HG03571 (cell line): ENCODE results near the gene DAPK2.
"Not testable (repeated sequence)": the region's sequence is repeated elsewhere in the genome, so short reads cannot be mapped to it uniquely, and the experiment has no call there.

Source experiments
- ATAC-seq: cut with Tn5 transposase; IDR thresholded peaks from one replicate; pipeline ENCODE4 v1.9.1; 2021; ENCODE audit not compliant: unreplicated experiment

Gene DAPK2

GRCh38 chr15:64058279-64058678 lies 12.0 kb upstream of the DAPK2 start:
- ATAC-seq: no peak

GRCh38 chr15:64053674-64054073 lies 7.4 kb upstream of the DAPK2 start:
- not testable (repeated sequence) for ATAC-seq

DNA sequence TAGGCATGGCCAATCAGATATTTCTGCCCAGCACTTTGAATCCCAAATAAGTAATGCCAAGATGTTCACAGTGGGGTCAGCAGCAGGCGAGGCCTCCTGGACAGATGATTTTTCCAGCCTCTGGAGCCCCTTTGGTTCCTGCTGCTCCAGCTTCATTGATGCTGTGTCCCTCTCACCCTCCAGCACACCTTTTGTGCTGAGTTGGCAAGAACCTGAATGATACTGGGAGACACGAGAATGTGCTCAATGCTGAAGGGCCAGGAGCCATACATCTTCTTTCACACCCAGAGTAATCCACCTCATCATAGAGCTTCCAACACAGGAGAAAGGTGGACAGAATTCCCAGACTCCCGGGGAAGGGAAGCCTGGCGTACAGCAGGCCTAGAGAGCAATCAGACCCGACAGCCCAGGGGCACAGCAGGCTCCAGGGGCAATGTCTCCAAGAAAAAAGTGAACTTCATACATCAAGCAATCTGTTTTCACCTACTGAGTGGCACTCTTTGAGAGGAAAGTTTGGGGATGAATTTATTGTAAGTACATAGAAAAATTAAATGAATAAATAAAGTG lies 6.7 kb upstream of the DAPK2 start:
- ATAC-seq: no peak

- no peak for ATAC-seq
Observed at GRCh38 chr15:64051407-64052259, 5.3 kb upstream of the DAPK2 start.

GRCh38 chr15:64051093-64051402 lies 4.8 kb upstream of the DAPK2 start:
- no peak for ATAC-seq

DNA sequence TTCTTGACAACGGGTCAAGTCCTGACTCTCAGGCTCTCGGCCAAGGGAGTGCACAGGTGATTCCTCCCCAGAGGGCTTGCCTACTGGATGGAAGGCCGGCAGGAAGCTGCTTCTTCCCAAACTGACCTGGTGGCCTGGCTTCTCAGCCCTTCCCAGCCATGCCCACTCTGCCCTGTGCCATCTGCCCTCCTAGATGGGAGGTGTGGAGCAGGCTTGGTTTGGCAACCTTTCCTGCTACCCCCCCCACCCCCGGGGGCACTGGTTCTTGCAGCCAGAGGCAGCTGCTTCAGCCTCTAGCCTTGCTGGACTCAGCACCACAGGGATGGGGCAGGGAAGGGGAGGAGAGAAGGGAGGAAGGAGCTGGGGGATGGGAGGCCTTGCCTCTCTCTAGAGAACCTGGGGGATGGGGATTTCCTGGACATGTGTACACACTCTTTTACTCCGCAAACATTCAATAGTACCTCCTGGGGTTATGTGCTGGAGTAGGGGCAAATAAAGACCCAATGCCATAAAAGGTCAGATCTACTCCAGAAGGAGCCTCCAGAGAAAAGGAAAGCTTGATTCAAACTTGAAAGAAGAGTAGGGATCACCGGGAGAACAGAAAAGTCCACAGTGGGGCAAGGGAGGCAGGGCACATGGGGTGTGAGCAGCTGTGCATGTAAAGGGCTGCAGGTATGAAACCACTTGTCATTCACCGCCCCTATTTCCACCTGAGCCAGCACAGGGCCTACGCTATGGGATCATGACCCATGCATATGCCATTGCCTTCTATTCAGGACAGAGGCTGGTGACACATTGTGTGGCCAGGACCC lies 4.2 kb upstream of the DAPK2 start:
- no peak for ATAC-seq

GRCh38 chr15:64048781-64049460 lies 2.6 kb upstream of the DAPK2 start:
- no peak for ATAC-seq

DNA sequence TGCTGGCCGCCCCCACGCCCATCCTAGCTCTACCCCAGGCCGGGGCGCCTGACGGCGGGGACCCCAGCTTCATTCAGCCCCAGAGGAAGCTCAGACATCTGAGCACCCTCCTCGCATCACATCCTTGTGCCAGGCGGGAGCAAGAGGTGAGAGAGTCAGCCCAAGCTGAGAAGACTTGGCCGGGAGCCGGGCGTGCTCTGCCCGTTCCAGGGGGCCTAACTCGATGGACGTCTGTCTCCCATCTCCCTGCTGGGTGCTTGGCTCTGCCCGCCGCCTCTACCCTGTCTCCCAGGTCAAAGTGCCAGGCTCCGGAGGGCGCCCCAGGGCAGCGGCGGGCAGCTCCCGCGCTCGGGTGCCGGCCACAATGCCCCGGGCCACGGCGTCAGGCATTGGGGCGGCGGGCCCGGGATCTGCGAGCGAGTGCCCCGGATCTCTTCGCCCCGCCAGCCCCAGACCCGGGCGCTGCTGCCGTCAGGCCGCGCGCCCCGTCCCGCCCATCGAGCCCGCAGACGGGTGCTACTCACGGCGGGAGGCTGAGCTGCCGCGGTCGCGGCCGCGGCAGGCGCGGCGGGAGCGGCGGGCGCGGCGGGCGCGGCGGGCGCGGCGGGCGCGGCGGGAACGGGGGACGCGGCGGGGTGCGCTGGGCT lies 388 bp downstream of the DAPK2 start:
- ATAC-seq: no peak

DNA sequence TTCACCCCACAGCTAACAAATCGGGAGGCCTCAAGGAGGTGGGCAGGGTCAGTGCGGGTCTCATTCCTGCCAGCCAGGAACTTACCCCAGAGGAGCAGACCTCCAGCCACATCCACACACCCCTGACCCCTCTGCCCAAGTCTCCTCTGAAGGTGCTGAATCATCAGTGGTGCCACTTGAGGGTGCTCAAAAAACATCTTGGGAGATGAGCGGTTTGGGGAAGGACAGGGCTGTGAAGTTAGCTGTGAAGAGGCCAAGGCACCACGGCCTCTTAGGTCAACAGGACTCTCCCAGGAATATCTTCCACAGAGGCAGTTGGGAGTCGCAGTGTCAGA lies 1.2 kb downstream of the DAPK2 start:
- no peak for ATAC-seq

GRCh38 chr15:64044300-64045100 lies 1.8 kb downstream of the DAPK2 start:
- no peak for ATAC-seq

DNA sequence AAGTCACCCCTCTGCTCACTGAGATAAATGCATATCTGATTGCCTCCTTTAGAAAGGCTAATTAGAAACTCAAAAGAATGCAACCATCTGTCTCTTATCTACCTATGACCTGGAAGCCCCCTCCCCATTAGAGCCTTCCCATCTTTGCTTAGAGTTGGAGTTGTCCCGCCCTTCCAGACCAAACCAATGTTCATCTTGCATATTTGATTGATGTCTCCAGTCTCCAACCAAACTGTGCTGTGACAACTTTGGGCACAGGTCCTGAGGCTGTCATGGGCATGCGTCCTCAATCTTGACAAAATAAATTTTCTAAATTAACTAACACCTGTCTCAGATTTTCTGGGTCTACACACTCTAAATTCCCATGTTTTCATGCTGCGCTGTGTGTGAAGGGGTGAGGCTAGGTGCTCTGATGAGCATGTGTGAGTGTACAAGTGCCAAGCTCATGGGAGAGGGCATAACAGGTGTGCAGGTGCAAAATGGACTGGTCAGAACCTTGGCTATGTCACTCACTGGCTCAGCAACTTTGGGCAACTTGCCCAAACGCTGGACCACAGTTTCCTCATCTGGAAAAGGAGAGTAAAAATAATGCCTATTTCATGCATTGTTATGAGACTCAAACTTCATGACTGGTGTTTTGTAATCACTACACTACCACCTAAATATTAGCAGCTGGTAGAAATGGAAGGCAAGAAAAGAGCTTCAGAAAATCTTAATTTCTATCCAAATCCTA lies 7.2 kb downstream of the DAPK2 start:
- no peak for ATAC-seq

DNA sequence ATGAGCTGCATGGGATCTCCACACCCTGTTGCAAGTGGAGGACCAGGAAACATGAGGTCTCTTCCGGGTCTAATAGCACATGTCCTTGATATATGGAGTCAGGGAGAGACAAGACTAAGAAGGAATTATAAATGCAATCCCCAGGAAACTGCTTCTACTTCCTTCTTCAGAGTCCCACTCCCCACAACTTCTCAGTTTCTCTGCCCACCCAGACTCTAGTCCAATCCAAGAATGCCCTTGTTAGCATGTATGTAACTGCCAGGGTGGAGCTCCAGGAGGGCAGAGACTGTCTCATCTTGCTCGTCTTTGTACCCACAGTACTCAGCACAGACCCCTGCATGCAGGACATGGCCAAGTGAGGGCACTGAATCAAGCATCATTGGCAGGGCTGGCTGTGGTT lies 8.3 kb downstream of the DAPK2 start:
- ATAC-seq: no peak

DNA sequence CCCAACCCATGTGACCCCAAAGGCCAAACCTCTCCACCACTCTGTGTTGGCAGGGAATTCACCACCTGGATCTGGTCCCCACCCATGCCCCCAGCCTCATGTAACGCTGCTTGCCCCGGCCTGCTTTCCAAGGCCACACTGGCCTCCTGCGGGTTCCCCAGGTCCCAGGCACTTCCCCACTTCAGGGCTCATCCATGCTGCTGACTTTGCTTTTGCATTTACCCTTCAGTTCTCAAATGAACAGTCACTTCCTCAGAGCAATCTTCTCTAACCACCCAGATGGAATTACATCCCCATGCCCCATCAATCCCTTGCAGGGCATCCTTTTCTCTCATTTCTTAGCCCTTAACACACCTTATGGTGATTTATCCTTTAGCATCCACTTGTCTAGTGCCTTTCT lies 9.2 kb downstream of the DAPK2 start:
- ATAC-seq: no peak

GRCh38 chr15:64035525-64035924 lies 10.8 kb downstream of the DAPK2 start:
- no peak for ATAC-seq

DNA sequence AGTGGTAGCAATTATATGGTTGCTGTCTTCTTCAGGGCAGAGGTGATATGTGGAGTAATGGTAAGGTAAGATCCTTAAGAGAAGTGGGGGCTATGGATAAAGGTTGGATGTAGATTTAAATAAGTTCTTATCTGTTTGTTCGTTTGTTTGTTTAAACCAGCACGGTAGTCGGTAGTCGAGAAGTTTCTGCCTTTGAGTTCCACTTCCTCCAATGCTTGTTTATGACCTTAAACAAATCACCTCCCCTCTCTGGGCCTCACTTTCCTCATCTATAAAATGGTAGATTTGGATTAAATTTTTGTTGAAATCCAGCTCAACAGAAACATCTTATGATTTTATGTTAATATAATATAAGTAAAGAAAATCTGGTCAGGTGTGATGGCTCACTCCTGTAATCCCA lies 11.8 kb downstream of the DAPK2 start:
- ATAC-seq: no peak

- no peak for ATAC-seq
Observed at GRCh38 chr15:64032329-64032728, 14.0 kb downstream of the DAPK2 start.

GRCh38 chr15:64030123-64030522 lies 16.2 kb downstream of the DAPK2 start:
- ATAC-seq: no peak

GRCh38 chr15:64029633-64030032 lies 16.7 kb downstream of the DAPK2 start:
- ATAC-seq: no peak

DNA sequence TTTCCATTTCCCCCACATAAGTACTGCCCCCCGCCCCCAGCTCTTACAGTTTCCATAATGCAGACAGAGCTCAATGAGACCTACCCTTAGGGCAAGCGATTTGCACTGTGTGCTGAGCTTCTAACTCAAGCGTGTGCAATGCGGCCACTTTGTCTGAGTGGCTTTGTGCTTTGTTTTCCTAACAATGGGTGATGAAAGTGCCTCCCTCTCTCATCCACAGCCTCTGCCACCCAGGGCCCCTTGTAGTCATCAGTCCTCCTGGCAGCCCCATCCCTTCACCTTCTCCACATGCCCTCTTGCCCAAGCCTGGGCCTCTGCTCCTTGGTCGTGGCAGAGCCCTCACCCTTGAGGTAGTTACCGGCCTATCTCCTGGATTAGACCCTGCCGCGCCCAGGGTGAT lies 17.2 kb downstream of the DAPK2 start:
- ATAC-seq: no peak

DNA sequence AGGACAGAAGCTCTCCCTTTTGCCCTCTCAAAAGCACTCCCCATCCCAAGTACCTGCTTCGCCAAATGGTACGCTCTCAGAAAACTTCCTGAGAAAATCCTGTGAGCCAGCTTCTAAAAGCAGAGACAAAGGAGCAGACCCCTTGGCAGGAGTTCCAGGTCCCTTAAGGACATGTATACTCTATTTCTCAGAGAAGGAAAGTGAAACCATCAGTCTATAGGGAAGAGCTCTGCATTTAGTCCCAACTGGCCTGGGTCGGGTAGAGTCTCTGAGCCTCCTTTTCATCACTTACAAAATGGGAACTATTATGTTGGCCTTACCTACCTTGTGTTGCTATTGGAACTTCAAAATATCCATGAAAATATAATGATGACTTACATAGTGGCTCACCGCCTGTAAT lies 19.7 kb downstream of the DAPK2 start:
- ATAC-seq: no peak
